H1 (cell line): Measurements from ENCODE around the gene CELF2. TPM values are rescaled to one million over a fixed set of nuclear protein-coding genes. Genes with fewer than 3 reads are reported as not detected.

Experiments used
- CTCF ChIA-PET: fragments of 300-600 bp; sonication (Branson Sonifier 250); formaldehyde crosslinking; loops from one replicate; lab custom pipeline; 2021; ENCODE audit not compliant: partially characterized antibody; lab: Charles Lee
- POLR2A ChIA-PET: fragments of 300-600 bp; sonication (Branson Sonifier 250); formaldehyde crosslinking; loops from one replicate; lab custom pipeline; 2021; ENCODE audit warnings: inconsistent platforms; ENCODE audit not compliant: partially characterized antibody; lab: Charles Lee
- DNase-seq, 2 experiments: peaks; one replicate each; pipeline versions ENCODE4 v3.0.0 to v3.0.0-alpha.2; 2010 to 2022; ENCODE audit warnings: low spot score in 2 of 2, low read depth in 1 of 2, mixed read lengths in 1 of 2
- FAIRE-seq: peaks from 2 replicates; lab custom pipeline; 2011; peaks lifted over from hg19 to GRCh38; lab: Jason Lieb, UNC
- H2AFZ ChIP-seq: 2 replicates; pipeline ENCODE4 v1.8.1; 2012; ENCODE audit warnings: low read length, inconsistent platforms
- H2AK5ac ChIP-seq: 2 replicates; pipeline ENCODE4 v1.6.1; 2013; ENCODE audit warnings: low read depth, low read length
- H2BK120ac ChIP-seq: replicated peaks from 2 replicates; pipeline ENCODE3; 2013; ENCODE audit warnings: low read depth, low read length, inconsistent platforms
- H2BK12ac ChIP-seq: 2 replicates; pipeline ENCODE4 v1.6.1; 2013; ENCODE audit warnings: low read depth, low read length
- H2BK15ac ChIP-seq: 2 replicates; pipeline ENCODE4 v1.6.1; 2013; ENCODE audit warnings: low read length
- H2BK20ac ChIP-seq: 2 replicates; pipeline ENCODE4 v1.6.1; 2013; ENCODE audit warnings: low read length
- H2BK5ac ChIP-seq: 2 replicates; pipeline ENCODE4 v1.6.1; 2013; ENCODE audit warnings: low read depth, low read length
- H3K14ac ChIP-seq: 2 replicates; pipeline ENCODE4 v1.6.1; 2013; ENCODE audit warnings: inconsistent platforms; ENCODE audit not compliant: insufficient read length
- H3K18ac ChIP-seq: 2 replicates; pipeline ENCODE4 v1.6.1; 2013; ENCODE audit warnings: low read length; ENCODE audit errors: extremely low read depth
- H3K23ac ChIP-seq: 2 replicates; pipeline ENCODE4 v1.6.1; 2013; ENCODE audit warnings: inconsistent platforms; ENCODE audit not compliant: insufficient read length
- H3K23me2 ChIP-seq: 2 replicates; pipeline ENCODE4 v1.6.1; 2013; ENCODE audit warnings: low read depth, low read length
- H3K27ac ChIP-seq: 2 replicates; pipeline ENCODE4 v1.6.1; 2011; ENCODE audit warnings: low read depth, low read length, inconsistent platforms
- H3K27me3 ChIP-seq, 4 experiments: replicated peaks in 1 of 4; 1 replicate in 1 of 4; 2 replicates in 3 of 4; pipeline versions ENCODE4 v1.6.1 to v1.8.1; 2011 to 2013; ENCODE audit warnings: low read length in 3 of 4, mild to moderate bottlenecking in 3 of 4, inconsistent platforms in 2 of 4, mixed read lengths in 2 of 4, moderate library complexity in 1 of 4; ENCODE audit not compliant: control insufficient read depth in 3 of 4, insufficient read depth in 3 of 4; ENCODE audit errors: extremely low read depth in 1 of 4
- H3K36me3 ChIP-seq, 4 experiments: 2 replicates each; pipeline versions ENCODE4 v1.6.1 to v1.8.1; 2011 to 2013; ENCODE audit warnings: mild to moderate bottlenecking in 4 of 4, low read length in 3 of 4, moderate library complexity in 2 of 4, control low read depth in 1 of 4, inconsistent platforms in 1 of 4; ENCODE audit not compliant: insufficient read depth in 4 of 4, control insufficient read depth in 2 of 4
- H3K4ac ChIP-seq: replicated peaks from 2 replicates; pipeline ENCODE3; 2013; ENCODE audit warnings: low read length, low read depth, mixed read lengths, inconsistent platforms; ENCODE audit not compliant: insufficient read length
- H3K4me1 ChIP-seq, 4 experiments: replicated peaks in 1 of 4; 1 replicate in 1 of 4; 2 replicates in 3 of 4; pipeline versions ENCODE4 v1.6.1 to v1.8.1; 2011 to 2013; ENCODE audit warnings: low read length in 3 of 4, inconsistent platforms in 2 of 4, mixed read lengths in 1 of 4; ENCODE audit not compliant: insufficient read depth in 4 of 4, control insufficient read depth in 3 of 4
- H3K4me2 ChIP-seq, 2 experiments: 2 replicates each; pipeline versions ENCODE4 v1.6.1 to v1.8.1; 2011 to 2013; ENCODE audit warnings: low read depth in 2 of 2, low read length in 2 of 2, control low read depth in 1 of 2, inconsistent platforms in 1 of 2, mild to moderate bottlenecking in 1 of 2; ENCODE audit not compliant: insufficient read depth in 1 of 2
- H3K4me3 ChIP-seq, 4 experiments: fragments of 200-600, 300-600 bp in 1 of 4; sonication (generic), shearing (Covaris generic), sonication (Bioruptor Twin) in 1 of 4; 2 replicates each; pipeline versions ENCODE4 v1.5.1 to v1.8.1; 2011 to 2016; ENCODE audit warnings: low read length in 4 of 4, low read depth in 3 of 4, control low read depth in 2 of 4, inconsistent platforms in 2 of 4, mild to moderate bottlenecking in 2 of 4, mixed read lengths in 1 of 4, moderate library complexity in 1 of 4; ENCODE audit not compliant: insufficient read depth in 2 of 4; ENCODE audit errors: extremely low read depth in 1 of 4
- H3K56ac ChIP-seq: replicated peaks from 2 replicates; pipeline ENCODE3; 2013; ENCODE audit warnings: low read depth, mild to moderate bottlenecking, mixed read lengths, low read length, inconsistent platforms; ENCODE audit not compliant: insufficient read length
- H3K79me1 ChIP-seq: 2 replicates; pipeline ENCODE4 v1.6.1; 2013; ENCODE audit warnings: low read depth, low read length, control low read depth
- H3K79me2 ChIP-seq, 2 experiments: 2 replicates each; pipeline versions ENCODE4 v1.6.1 to v1.8.1; 2012 to 2013; ENCODE audit warnings: low read length in 2 of 2, mild to moderate bottlenecking in 2 of 2, inconsistent platforms in 1 of 2; ENCODE audit not compliant: insufficient read depth in 2 of 2, control insufficient read depth in 1 of 2
- H3K9ac ChIP-seq, 4 experiments: replicated peaks in 1 of 4; 1 replicate in 1 of 4; 2 replicates in 3 of 4; pipeline versions ENCODE4 v1.6.1 to v1.8.1; 2011 to 2013; ENCODE audit warnings: low read depth in 3 of 4, low read length in 3 of 4, control low read depth in 2 of 4, mild to moderate bottlenecking in 2 of 4, moderate library complexity in 2 of 4, inconsistent platforms in 1 of 4; ENCODE audit errors: extremely low read depth in 1 of 4
- H3K9me3 ChIP-seq, 2 experiments: 2 replicates each; pipeline versions ENCODE4 v1.6.1 to v1.8.1; 2012 to 2013; ENCODE audit warnings: mild to moderate bottlenecking in 2 of 2, moderate library complexity in 2 of 2, control low read depth in 1 of 2, inconsistent platforms in 1 of 2, low read depth in 1 of 2, low read length in 1 of 2, mixed read lengths in 1 of 2; ENCODE audit not compliant: insufficient read depth in 2 of 2
- H4K20me1 ChIP-seq, 2 experiments: replicated peaks in 1 of 2; 2 replicates each; pipeline versions ENCODE3 to v1.8.1; 2011 to 2013; ENCODE audit warnings: inconsistent platforms in 2 of 2, low read length in 2 of 2, mild to moderate bottlenecking in 1 of 2; ENCODE audit not compliant: insufficient read depth in 2 of 2, control insufficient read depth in 1 of 2
- H4K5ac ChIP-seq: 2 replicates; pipeline ENCODE4 v1.6.1; 2013; ENCODE audit warnings: low read length, low read depth, mixed read lengths, inconsistent platforms; ENCODE audit not compliant: insufficient read length
- H4K8ac ChIP-seq: 2 replicates; pipeline ENCODE4 v1.8.0; 2013; ENCODE audit warnings: mild to moderate bottlenecking, moderate library complexity, low read length, inconsistent platforms; ENCODE audit not compliant: insufficient read depth; ENCODE audit errors: extremely low read depth
- H4K91ac ChIP-seq: replicated peaks from 2 replicates; pipeline ENCODE3; 2013; ENCODE audit warnings: low read length, mixed read lengths, inconsistent platforms; ENCODE audit not compliant: insufficient read length
- KDM1A ChIP-seq: fragments of 200-600, 300-600 bp; sonication (generic); IDR thresholded peaks from 2 replicates; pipeline ENCODE4 v1.7.1; 2016; ENCODE audit warnings: mild to moderate bottlenecking, low read length, borderline replicate concordance
- MAX ChIP-seq: IDR thresholded peaks from 2 replicates; pipeline ENCODE4 v1.6.1; 2012; ENCODE audit warnings: inconsistent platforms
- PHF8 ChIP-seq: fragments of 200-600 bp; sonication (generic); conservative IDR thresholded peaks from 2 replicates; pipeline ENCODE4 v1.7.1; 2012; ENCODE audit warnings: low read depth, mild to moderate bottlenecking, inconsistent platforms, low read length, moderate library complexity
- WGBS, 2 experiments: shearing (Covaris generic) in 1 of 2; methylation state at CpG; one replicate each; pipeline versions ENCODE4 v1.1.6 to v1.1.7; 2013 to 2015; ENCODE audit warnings: low lambda C conversion rate in 2 of 2, mixed read lengths in 2 of 2, inconsistent platforms in 1 of 2, low coverage in 1 of 2, missing lambda C conversion rate in 1 of 2; ENCODE audit not compliant: insufficient replicate concordance in 2 of 2, insufficient coverage in 1 of 2, insufficient read length in 1 of 2; ENCODE audit errors: extremely low coverage in 1 of 2, missing lambda C conversion rate in 1 of 2; 5-methylcytosine and 5-hydroxymethylcytosine counted together
- polyA plus RNA-seq, 7 experiments: library from polyadenylated mRNA; depleted of rRNA in 3 of 7; stranded (reverse) in 5 of 7; unstranded in 2 of 7; fragments of >200 nt in 5 of 7; fragments of 200-250 nt in 2 of 7; gene quantifications; 1 replicate in 5 of 7; 2 replicates in 1 of 7; 4 replicates in 1 of 7; pipeline versions ENCODE4 v1.2.1 to v1.2.3, GENCODE V29; 2011 to 2013; ENCODE audit warnings: missing spikeins in 2 of 7, mixed read lengths in 2 of 7
- total RNA-seq: library from RNA; stranded (reverse); fragmentation: NEBNext Ultra II Directional; extraction: Animal tissue kit (Norgen Biotek cat#: 25700); gene quantifications from 2 replicates; pipeline ENCODE4 v1.2.1, GENCODE V29; 2021

Gene CELF2
- total and polyA plus RNA-seq, 2 of the 8 experiments (the other 6 are each of a cell fraction or from before 2014, with no cell fraction given), result 18.3 to 22.7 TPM

- CTCF ChIA-PET, result interaction anchor here (1.0 to 1.3 kb wide), 2 partner anchors 17 to 102 kb away, joined by 3 read pairs; no protein-coding TSS in a partner anchor
- H3K36me3 ChIP-seq, result 0 out of 8 replicates have a peak, but pooled peaks cover 0 to 3% (median 0%) of the 10 kb centered on the region in 4 experiments
Observed at GRCh38 chr10:11322698-11323097, 305.0 kb downstream of the CELF2 start.

More at GRCh38 chr10:11322698-11323097, 305.0 kb downstream of the CELF2 start:
- WGBS, 2 experiments, result 91% methylated on average over 1 of the region's 1 CpG; no CpG with 5 or more reads in 1 of the 2 experiments
- POLR2A ChIA-PET, result no interaction called here
- Histone ChIP-seq H3K27ac (no peak overlapping the region), H2BK15ac (no peak overlapping the region), H4K20me1 (no peaks in the 10 kb centered on the region), H2BK5ac (no peak overlapping the region), H3K23me2 (no peaks in the 10 kb centered on the region), H2AFZ (no peak overlapping the region), H3K27me3 (no peaks in the 10 kb centered on the region), H3K4me3 (no peak overlapping the region), H3K56ac (no peak overlapping the region), H3K9me3 (no peaks in the 10 kb centered on the region), H2BK12ac (no peak overlapping the region), H4K91ac (no peak overlapping the region), H3K79me1 (no peaks in the 10 kb centered on the region; the same call in 1 of the 2 replicates), H3K18ac (no peak overlapping the region), H3K79me2 (no peaks in the 10 kb centered on the region), H3K9ac (no peak overlapping the region), H3K4ac (no peak overlapping the region), H3K23ac (no peak overlapping the region), H4K8ac (no peak overlapping the region), H2BK20ac (no peak overlapping the region), H3K4me1 (no peaks in the 10 kb centered on the region), H2BK120ac (no peak overlapping the region), H3K14ac (no peak overlapping the region), H4K5ac (no peak overlapping the region), H3K4me2 (no peak overlapping the region), H2AK5ac (no peak overlapping the region)
- no peak for TF ChIP-seq KDM1A
- TF ChIP-seq PHF8, result no peak
- no peak for TF ChIP-seq MAX
- FAIRE-seq (no peak), DNase-seq (peak in 1 of 2 experiments; percentile 22)
